ENCODE results near the gene CRISPLD2.

- TF ChIP-seq CTCF (IDR thresholded peaks at IDR 0.05): no peak
- no peak for TF ChIP-seq POLR2A (IDR thresholded peaks at IDR 0.05)
These were observed 93.5 kb downstream of the CRISPLD2 start for GRCh38 chr16:84913315-84913714.
